Duodenal mucosa (tissue), 2 donors: ENCODE measurements around the gene ERBB4.

Experiments
- H3K27ac ChIP-seq: one replicate; pipeline ENCODE4 v1.7.0; 2013; ENCODE audit warnings: low read depth, low read length
- H3K27me3 ChIP-seq, 2 donors: one replicate each; pipeline ENCODE4 v1.7.0; 2013; ENCODE audit warnings: low read length in 2 of 2, control low read depth in 1 of 2; ENCODE audit not compliant: insufficient read depth in 2 of 2, control insufficient read depth in 1 of 2
- H3K36me3 ChIP-seq, 2 donors: one replicate each; pipeline ENCODE4 v1.7.0; 2013; ENCODE audit warnings: low read length in 2 of 2, control low read depth in 1 of 2; ENCODE audit not compliant: insufficient read depth in 2 of 2, control insufficient read depth in 1 of 2
- H3K4me1 ChIP-seq, 2 donors: one replicate each; pipeline ENCODE4 v1.7.0; 2013; ENCODE audit warnings: low read length in 2 of 2, control low read depth in 1 of 2; ENCODE audit not compliant: insufficient read depth in 2 of 2, control insufficient read depth in 1 of 2
- H3K4me3 ChIP-seq, 2 donors: one replicate each; pipeline ENCODE4 v1.7.0; 2013; ENCODE audit warnings: low read length in 2 of 2, low read depth in 1 of 2
- H3K9ac ChIP-seq, 2 donors: one replicate each; pipeline ENCODE4 v1.7.0; 2013; ENCODE audit warnings: low read length in 2 of 2, low read depth in 1 of 2
- H3K9me3 ChIP-seq, 2 donors: one replicate each; pipeline ENCODE4 v1.7.0; 2013; ENCODE audit warnings: low read length in 2 of 2, control low read depth in 1 of 2; ENCODE audit not compliant: control insufficient read depth in 1 of 2

Gene ERBB4

GRCh38 chr2:212441821-212442220 lies 96.8 kb downstream of the ERBB4 start:
- no peaks in the 10 kb centered on the region for H3K9me3 ChIP-seq
- H3K4me3 ChIP-seq, result no peak overlapping the region
- H3K36me3 ChIP-seq, result no peaks in the 10 kb centered on the region
- no peaks in the 10 kb centered on the region for H3K27me3 ChIP-seq
- H3K9ac ChIP-seq, result no peak overlapping the region
- no peak overlapping the region for H3K27ac ChIP-seq
- no peaks in the 10 kb centered on the region for H3K4me1 ChIP-seq

- Histone ChIP-seq H3K4me1 (no peaks in the 10 kb centered on the region), H3K27me3 (no peaks in the 10 kb centered on the region), H3K4me3 (no peak overlapping the region), H3K27ac (no peak overlapping the region), H3K9ac (no peak overlapping the region), H3K9me3 (no peaks in the 10 kb centered on the region), H3K36me3 (no peaks in the 10 kb centered on the region)
These were observed 97.5 kb downstream of the ERBB4 start for GRCh38 chr2:212441141-212441540.

GRCh38 chr2:212428681-212429478 lies 109.7 kb downstream of the ERBB4 start:
- Histone ChIP-seq H3K4me1 (no peaks in the 10 kb centered on the region), H3K4me3 (no peak overlapping the region), H3K27me3 (no peaks in the 10 kb centered on the region), H3K9ac (no peak overlapping the region), H3K27ac (no peak overlapping the region), H3K36me3 (no peaks in the 10 kb centered on the region), H3K9me3 (no peaks in the 10 kb centered on the region)

GRCh38 chr2:212427638-212428037 lies 111.0 kb downstream of the ERBB4 start:
- no peaks in the 10 kb centered on the region for H3K36me3 ChIP-seq
- H3K9ac ChIP-seq, result no peak overlapping the region
- H3K4me1 ChIP-seq, result no peaks in the 10 kb centered on the region
- no peak overlapping the region for H3K27ac ChIP-seq
- no peaks in the 10 kb centered on the region for H3K9me3 ChIP-seq
- no peak overlapping the region for H3K4me3 ChIP-seq
- H3K27me3 ChIP-seq, result no peaks in the 10 kb centered on the region

- Histone ChIP-seq H3K9ac (no peak overlapping the region), H3K36me3 (no peaks in the 10 kb centered on the region), H3K4me1 (no peaks in the 10 kb centered on the region), H3K9me3 (no peaks in the 10 kb centered on the region), H3K27me3 (no peaks in the 10 kb centered on the region), H3K4me3 (no peak overlapping the region), H3K27ac (no peak overlapping the region)
These were observed 111.8 kb downstream of the ERBB4 start for GRCh38 chr2:212426637-212427412.

- Histone ChIP-seq H3K36me3 (no peaks in the 10 kb centered on the region), H3K27ac (no peak overlapping the region), H3K27me3 (no peaks in the 10 kb centered on the region)
These were observed 114.5 kb downstream of the ERBB4 start for GRCh38 chr2:212424082-212424481.

GRCh38 chr2:212423089-212423488 lies 115.5 kb downstream of the ERBB4 start:
- Histone ChIP-seq H3K36me3 (no peaks in the 10 kb centered on the region), H3K27ac (no peak overlapping the region), H3K4me3 (no peak overlapping the region), H3K27me3 (no peaks in the 10 kb centered on the region), H3K9me3 (no peaks in the 10 kb centered on the region), H3K4me1 (no peaks in the 10 kb centered on the region), H3K9ac (no peak overlapping the region)

More at GRCh38 chr2:212424082-212424481, 114.5 kb downstream of the ERBB4 start:
- Histone ChIP-seq H3K4me1 (no peaks in the 10 kb centered on the region), H3K9me3 (no peaks in the 10 kb centered on the region), H3K9ac (no peak overlapping the region), H3K4me3 (no peak overlapping the region)

- Histone ChIP-seq H3K27me3 (no peaks in the 10 kb centered on the region), H3K36me3 (no peaks in the 10 kb centered on the region), H3K4me1 (no peaks in the 10 kb centered on the region), H3K9ac (no peak overlapping the region), H3K9me3 (no peaks in the 10 kb centered on the region), H3K27ac (no peak overlapping the region), H3K4me3 (no peak overlapping the region)
These were observed 116.9 kb downstream of the ERBB4 start for GRCh38 chr2:212421556-212422334.

- Histone ChIP-seq H3K9me3 (no peaks in the 10 kb centered on the region), H3K36me3 (no peaks in the 10 kb centered on the region), H3K4me1 (no peaks in the 10 kb centered on the region), H3K4me3 (no peak overlapping the region), H3K9ac (no peak overlapping the region), H3K27ac (no peak overlapping the region), H3K27me3 (no peaks in the 10 kb centered on the region)
These were observed 122.5 kb downstream of the ERBB4 start for GRCh38 chr2:212416086-212416485.

- H3K27ac ChIP-seq, result no peak overlapping the region
- H3K4me1 ChIP-seq, result no peaks in the 10 kb centered on the region
- no peak overlapping the region for H3K9ac ChIP-seq
- no peaks in the 10 kb centered on the region for H3K27me3 ChIP-seq
- H3K36me3 ChIP-seq, result no peaks in the 10 kb centered on the region
- H3K9me3 ChIP-seq, result no peaks in the 10 kb centered on the region
- no peak overlapping the region for H3K4me3 ChIP-seq
These were observed 123.8 kb downstream of the ERBB4 start for GRCh38 chr2:212414767-212415211.
